GM11168 (cell line): ENCODE measurements around the gene MAP2K3.

Experiments used
- in situ Hi-C: fragments of 300-500 bp; cut with MboI; formaldehyde crosslinking; loops from one replicate; pipeline ENCODE4 v1.12.0; 2022; ENCODE audit warnings: low sequenced_read_pairs; ENCODE audit not compliant: unreplicated experiment

The MAP2K3 gene

GRCh38 chr17:21251337-21252010 is 33.0 kb upstream of the MAP2K3 start:
- in situ Hi-C loops, result no loop called here

- in situ Hi-C loops, result no loop called here
Observed at GRCh38 chr17:21252289-21252795, 32.2 kb upstream of the MAP2K3 start.

- in situ Hi-C loops, result no loop called here
Observed at GRCh38 chr17:21252796-21253645, 31.5 kb upstream of the MAP2K3 start, which contains the start of gene NATD1. NATD1 (minus strand) TSS chr17:21253410; CDS start chr17:21253264, 146 bp downstream.

GRCh38 chr17:21253646-21254441 is 30.7 kb upstream of the MAP2K3 start:
- in situ Hi-C loops, result no loop called here

GRCh38 chr17:21258593-21258992 is 25.9 kb upstream of the MAP2K3 start:
- in situ Hi-C loops, result no loop called here

GRCh38 chr17:21262259-21262993 is 22.1 kb upstream of the MAP2K3 start:
- in situ Hi-C loops, result no loop called here

GRCh38 chr17:21263376-21263775 is 21.1 kb upstream of the MAP2K3 start:
- in situ Hi-C loops, result no loop called here

GRCh38 chr17:21268596-21269188 is 15.8 kb upstream of the MAP2K3 start:
- in situ Hi-C loops, result no loop called here

GRCh38 chr17:21269394-21269793 is 15.1 kb upstream of the MAP2K3 start:
- in situ Hi-C loops, result no loop called here

- in situ Hi-C loops, result no loop called here
Observed at GRCh38 chr17:21271454-21272183, 12.9 kb upstream of the MAP2K3 start.

GRCh38 chr17:21272250-21272649 is 12.3 kb upstream of the MAP2K3 start:
- in situ Hi-C loops, result no loop called here

- in situ Hi-C loops, result no loop called here
Observed at GRCh38 chr17:21272881-21273792, 11.4 kb upstream of the MAP2K3 start.

GRCh38 chr17:21275047-21275578 is 9.4 kb upstream of the MAP2K3 start:
- in situ Hi-C loops, result no loop called here

GRCh38 chr17:21275579-21276263 is 8.8 kb upstream of the MAP2K3 start:
- in situ Hi-C loops, result no loop called here

GRCh38 chr17:21276264-21276588 is 8.3 kb upstream of the MAP2K3 start:
- in situ Hi-C loops, result no loop called here

GRCh38 chr17:21277332-21277731 is 7.2 kb upstream of the MAP2K3 start:
- in situ Hi-C loops, result no loop called here
